ENCODE data around the gene PDLIM7.

The PDLIM7 gene

GRCh38 chr5:177529247-177530203, 32.1 kb upstream of the PDLIM7 start:
- Mint-ChIP-seq H3K4me1 (no peaks in the 10 kb centered on the region), H3K4me3 (no peak overlapping the region), H3K27ac (peak overlapping the region; percentile 56), H3K27me3 (no peaks in the 10 kb centered on the region), H3K9me3 (no peaks in the 10 kb centered on the region), H3K36me3 (peaks cover 26 to 29% of the 10 kb centered on the region in 2 donors)
- ATAC-seq (replicated peaks) (no peak), DNase-seq (no peak)

GRCh38 chr5:177528631-177529030, 31.2 kb upstream of the PDLIM7 start:
- Mint-ChIP-seq H3K4me3 (no peak overlapping the region), H3K36me3 (peaks cover 27 to 29% of the 10 kb centered on the region in 2 donors), H3K9me3 (no peaks in the 10 kb centered on the region), H3K4me1 (no peaks in the 10 kb centered on the region), H3K27ac (no peak overlapping the region), H3K27me3 (no peaks in the 10 kb centered on the region)
- ATAC-seq (replicated peaks) (no peak), DNase-seq (no peak)

GRCh38 chr5:177527595-177527994, 30.2 kb upstream of the PDLIM7 start:
- no peaks in the 10 kb centered on the region for H3K4me1 Mint-ChIP-seq
- no peak overlapping the region for H3K27ac Mint-ChIP-seq
- H3K27me3 Mint-ChIP-seq, result no peaks in the 10 kb centered on the region
- no peak overlapping the region for H3K4me3 Mint-ChIP-seq
- ATAC-seq (replicated peaks), result no peak
- peaks cover 26 to 28% of the 10 kb centered on the region in 2 donors for H3K36me3 Mint-ChIP-seq
- DNase-seq, result no peak
- H3K9me3 Mint-ChIP-seq, result no peaks in the 10 kb centered on the region

GRCh38 chr5:177526791-177527190, 29.4 kb upstream of the PDLIM7 start:
- Mint-ChIP-seq H3K4me3 (no peak overlapping the region), H3K36me3 (peaks cover 19 to 21% of the 10 kb centered on the region in 2 donors), H3K4me1 (peaks cover 0 to 1% of the 10 kb centered on the region in 2 donors), H3K9me3 (no peaks in the 10 kb centered on the region), H3K27ac (no peak overlapping the region), H3K27me3 (no peaks in the 10 kb centered on the region)
- ATAC-seq (replicated peaks), result no peak
- no peak for DNase-seq

GRCh38 chr5:177526191-177526590, 28.8 kb upstream of the PDLIM7 start:
- no peaks in the 10 kb centered on the region for H3K9me3 Mint-ChIP-seq
- ATAC-seq (replicated peaks) (no peak), DNase-seq (no peak)
- no peak overlapping the region for H3K27ac Mint-ChIP-seq
- H3K4me3 Mint-ChIP-seq, result no peak overlapping the region
- H3K4me1 Mint-ChIP-seq, result peaks cover 5 to 7% of the 10 kb centered on the region in 2 donors
- no peaks in the 10 kb centered on the region for H3K27me3 Mint-ChIP-seq
- peaks cover 23 to 26% of the 10 kb centered on the region in 2 donors for H3K36me3 Mint-ChIP-seq

GRCh38 chr5:177524941-177525655, 27.7 kb upstream of the PDLIM7 start:
- Mint-ChIP-seq H3K36me3 (peaks cover 24 to 29% of the 10 kb centered on the region in 2 donors), H3K27me3 (no peaks in the 10 kb centered on the region), H3K4me3 (no peak overlapping the region), H3K27ac (no peak overlapping the region), H3K9me3 (no peaks in the 10 kb centered on the region), H3K4me1 (peaks cover 16 to 18% of the 10 kb centered on the region in 2 donors)
- ATAC-seq (replicated peaks) (no peak), DNase-seq (no peak)

GRCh38 chr5:177524539-177524900, 27.1 kb upstream of the PDLIM7 start:
- Mint-ChIP-seq H3K27me3 (no peaks in the 10 kb centered on the region), H3K4me1 (peaks cover 21 to 24% of the 10 kb centered on the region in 2 donors), H3K9me3 (no peaks in the 10 kb centered on the region), H3K36me3 (peaks cover 27 to 35% of the 10 kb centered on the region in 2 donors), H3K4me3 (no peak overlapping the region), H3K27ac (no peak overlapping the region)
- ATAC-seq (replicated peaks), result no peak
- no peak for DNase-seq

GRCh38 chr5:177523711-177524538, 26.5 kb upstream of the PDLIM7 start:
- DNase-seq, result no peak
- Mint-ChIP-seq H3K36me3 (peaks cover 22 to 38% of the 10 kb centered on the region in 2 donors), H3K4me3 (no peak overlapping the region), H3K9me3 (no peaks in the 10 kb centered on the region), H3K27ac (no peak overlapping the region), H3K27me3 (no peaks in the 10 kb centered on the region), H3K4me1 (peaks cover 25 to 30% of the 10 kb centered on the region in 2 donors)
- ATAC-seq (replicated peaks), result no peak

GRCh38 chr5:177520916-177521513, 23.6 kb upstream of the PDLIM7 start:
- DNase-seq (no peak), ATAC-seq (replicated peaks) (no peak)
- Mint-ChIP-seq H3K36me3 (peaks cover 30 to 46% of the 10 kb centered on the region in 2 donors), H3K9me3 (no peaks in the 10 kb centered on the region), H3K4me3 (peak overlapping the region in 1 of 2 donors; percentile 32), H3K27ac (peak overlapping the region; percentile 48), H3K4me1 (peaks cover 32 to 44% of the 10 kb centered on the region in 2 donors), H3K27me3 (no peaks in the 10 kb centered on the region)

GRCh38 chr5:177520271-177520670, 22.9 kb upstream of the PDLIM7 start:
- Mint-ChIP-seq H3K4me1 (peaks cover 39 to 52% of the 10 kb centered on the region in 2 donors), H3K36me3 (peaks cover 30 to 47% of the 10 kb centered on the region in 2 donors), H3K27ac (peak overlapping the region; percentile 48), H3K4me3 (no peak overlapping the region), H3K27me3 (no peaks in the 10 kb centered on the region), H3K9me3 (no peaks in the 10 kb centered on the region)
- ATAC-seq (replicated peaks) (no peak), DNase-seq (no peak)

- Mint-ChIP-seq H3K4me1 (peaks cover 39 to 58% of the 10 kb centered on the region in 2 donors), H3K36me3 (peaks cover 30 to 48% of the 10 kb centered on the region in 2 donors), H3K27ac (peak overlapping the region; percentile 84), H3K4me3 (no peak overlapping the region), H3K27me3 (no peaks in the 10 kb centered on the region), H3K9me3 (no peaks in the 10 kb centered on the region)
- ATAC-seq (replicated peaks), result no peak
- DNase-seq, result no peak
Observed at GRCh38 chr5:177519463-177520235, 22.2 kb upstream of the PDLIM7 start.

GRCh38 chr5:177516601-177517568, 19.5 kb upstream of the PDLIM7 start, which contains the start of gene DDX41:
DDX41 (minus strand) TSS chr5:177516961; CDS start chr5:177516945, 16 bp downstream.
- H3K4me3 Mint-ChIP-seq, result peak within 1 kb of the TSS; percentile 87 to 89

More at GRCh38 chr5:177516601-177517568, 19.5 kb upstream of the PDLIM7 start, which contains the start of gene DDX41:
- Mint-ChIP-seq H3K9me3 (no peaks in the 10 kb centered on the region), H3K27me3 (no peaks in the 10 kb centered on the region), H3K4me1 (peaks cover 53 to 75% of the 10 kb centered on the region in 2 donors), H3K27ac (peak within 1 kb of the TSS; percentile 90), H3K36me3 (peaks cover 46 to 62% of the 10 kb centered on the region in 2 donors)
- peak; percentile 93 for DNase-seq
- peak; percentile 88 to 91 for ATAC-seq (replicated peaks)
